CD4-positive, alpha-beta memory T cell (primary cell): ENCODE data around the gene RNF214. TPM values are rescaled to one million over a fixed set of nuclear protein-coding genes. Genes with fewer than 3 reads are reported as not detected.

Experiments
- CTCF ChIA-PET: fragments of 350-600 bp; sonication (Branson Sonifier 250); formaldehyde crosslinking; loops from one replicate; lab custom pipeline; 2021; ENCODE audit warnings: inconsistent platforms; ENCODE audit not compliant: partially characterized antibody; lab: Charles Lee
- POLR2A ChIA-PET: fragments of 350-600 bp; sonication (Branson Sonifier 250); formaldehyde crosslinking; loops from one replicate; lab custom pipeline; 2021; ENCODE audit not compliant: partially characterized antibody; lab: Charles Lee
- DNase-seq, 5 donors: peaks; one replicate each; pipeline versions ENCODE4 v3.0.0 to v3.0.0-alpha.2; 2020 to 2022; ENCODE audit warnings: mixed read lengths in 1 of 5
- H3K27ac ChIP-seq: one replicate; pipeline ENCODE4 v1.7.0; 2013; ENCODE audit warnings: low read depth, low read length
- H3K27me3 ChIP-seq: 2 replicates; pipeline ENCODE4 v1.7.0; 2013; ENCODE audit warnings: mild to moderate bottlenecking, low read length, moderate library complexity; ENCODE audit not compliant: insufficient read depth
- H3K36me3 ChIP-seq: 2 replicates; pipeline ENCODE4 v1.7.0; 2013; ENCODE audit warnings: mild to moderate bottlenecking, low read length, moderate library complexity; ENCODE audit not compliant: insufficient read depth
- H3K4me1 ChIP-seq: 2 replicates; pipeline ENCODE4 v1.7.0; 2013; ENCODE audit warnings: mild to moderate bottlenecking, low read length, moderate library complexity; ENCODE audit not compliant: insufficient read depth
- H3K4me3 ChIP-seq, 2 donors: one replicate each; pipeline ENCODE4 v1.7.0; 2013; ENCODE audit warnings: low read length in 2 of 2, mild to moderate bottlenecking in 1 of 2
- H3K9me3 ChIP-seq, 2 donors: one replicate each; pipeline ENCODE4 v1.7.0; 2013; ENCODE audit warnings: low read length in 2 of 2, control low read depth in 1 of 2; ENCODE audit not compliant: control insufficient read depth in 1 of 2
- H3K27ac Mint-ChIP-seq, 7 donors: one replicate each; pipeline ENCODE4 v1.8.0; 2020 to 2021; ENCODE audit warnings: mixed read lengths in 7 of 7, mild to moderate bottlenecking in 6 of 7, inconsistent platforms in 3 of 7, moderate library complexity in 3 of 7
- H3K27me3 Mint-ChIP-seq, 2 donors: one replicate each; pipeline ENCODE4 v1.8.0; 2020 to 2021; ENCODE audit warnings: mixed read lengths in 2 of 2
- H3K36me3 Mint-ChIP-seq, 2 donors: one replicate each; pipeline ENCODE4 v1.8.0; 2020 to 2021; ENCODE audit warnings: mixed read lengths in 2 of 2, inconsistent platforms in 1 of 2, mild to moderate bottlenecking in 1 of 2
- H3K4me1 Mint-ChIP-seq, 4 donors: one replicate each; pipeline ENCODE4 v1.8.0; 2020 to 2021; ENCODE audit warnings: mixed read lengths in 4 of 4, mild to moderate bottlenecking in 1 of 4
- H3K4me3 Mint-ChIP-seq, 8 donors: one replicate each; pipeline ENCODE4 v1.8.0; 2020 to 2021; ENCODE audit warnings: mixed read lengths in 8 of 8, mild to moderate bottlenecking in 7 of 8, moderate library complexity in 6 of 8, inconsistent platforms in 3 of 8
- H3K9me3 Mint-ChIP-seq, 8 donors: one replicate each; pipeline ENCODE4 v1.8.0; 2020 to 2021; ENCODE audit warnings: mixed read lengths in 8 of 8, mild to moderate bottlenecking in 5 of 8, inconsistent platforms in 3 of 8, moderate library complexity in 1 of 8
- intact Hi-C: fragments of 100-400 bp; cut with micrococcal nuclease; formaldehyde crosslinking; loops from one replicate; pipeline ENCODE4 v1.15.1; 2023
- polyA plus RNA-seq, 2 donors: library from polyadenylated mRNA; unstranded; fragments of 300-500 nt; fragmentation: Illumina TruSeq; gene quantifications; one replicate each; pipeline ENCODE4 v1.2.3, GENCODE V29; 2021
- total RNA-seq, 2 experiments: library from RNA; stranded (reverse); gene quantifications; one replicate each; pipeline ENCODE4 v1.2.3, GENCODE V29; 2021

The RNF214 gene
- total and polyA plus RNA-seq, 4 experiments from 2014 or later: 20.7 to 50.1 (median 43.4) TPM

DNA sequence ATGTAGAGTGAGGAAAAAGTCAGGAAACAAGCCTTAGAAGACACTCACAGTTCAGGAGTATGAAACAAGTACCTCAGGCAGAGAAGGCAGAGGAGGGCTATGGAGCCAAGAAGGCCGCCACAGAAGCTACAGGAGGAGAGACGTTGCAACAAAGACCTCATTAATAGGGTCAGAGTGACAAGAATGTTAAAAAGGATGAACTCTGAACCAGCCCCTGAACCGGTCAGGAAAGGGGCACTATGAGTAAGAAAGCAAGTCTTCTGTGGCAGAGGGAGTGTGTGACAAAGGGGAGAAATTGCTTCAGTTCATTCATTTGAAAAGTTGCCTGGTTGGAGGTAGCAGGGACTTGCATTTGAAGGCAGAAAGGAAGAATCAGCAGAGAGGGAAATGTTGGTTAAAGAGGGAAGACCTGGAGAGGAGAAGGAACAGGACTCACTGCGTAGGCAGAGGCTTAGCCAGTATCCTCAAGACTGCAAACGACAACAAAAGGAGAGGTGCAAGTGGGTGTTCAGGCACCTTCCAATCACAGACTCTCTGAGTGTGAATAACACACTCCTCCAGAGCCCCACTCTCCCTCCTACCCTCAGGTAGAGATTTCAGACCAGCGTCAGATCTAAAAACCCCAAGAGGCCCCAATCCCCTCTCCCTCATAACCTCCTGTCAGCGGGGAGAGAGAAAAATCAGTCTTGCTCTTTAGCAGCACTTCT, 17.9 kb upstream of the RNF214 start:
- CTCF ChIA-PET: interaction anchor here (6.0 kb wide), 1 partner anchor 11 kb away, joined by 30 read pairs; no protein-coding TSS in a partner anchor
- Mint-ChIP-seq H3K36me3 (peaks cover 58 to 80% of the 10 kb centered on the region in 2 donors), H3K27me3 (no peaks in the 10 kb centered on the region), H3K4me1 (peaks cover 0 to 10% (median 7%) of the 10 kb centered on the region in 4 donors), H3K27ac (peak overlapping the region in 6 of 7 donors; percentile 10 to 69 (median 48)), H3K4me3 (no peak overlapping the region), H3K9me3 (no peaks in the 10 kb centered on the region)
- intact Hi-C loops: no loop called here
- DNase-seq: no peak
- no peak overlapping the region for H3K27ac ChIP-seq
- no peaks in the 10 kb centered on the region for H3K4me1 ChIP-seq
- peaks cover 63% of the 10 kb centered on the region for H3K36me3 ChIP-seq
- H3K27me3 ChIP-seq: no peaks in the 10 kb centered on the region
- no peak overlapping the region for H3K4me3 ChIP-seq
- H3K9me3 ChIP-seq: no peaks in the 10 kb centered on the region
- POLR2A ChIA-PET: interaction anchor here (1.3 kb wide), 1 partner anchor 11 kb away, joined by 8 read pairs; no protein-coding TSS in a partner anchor

DNA sequence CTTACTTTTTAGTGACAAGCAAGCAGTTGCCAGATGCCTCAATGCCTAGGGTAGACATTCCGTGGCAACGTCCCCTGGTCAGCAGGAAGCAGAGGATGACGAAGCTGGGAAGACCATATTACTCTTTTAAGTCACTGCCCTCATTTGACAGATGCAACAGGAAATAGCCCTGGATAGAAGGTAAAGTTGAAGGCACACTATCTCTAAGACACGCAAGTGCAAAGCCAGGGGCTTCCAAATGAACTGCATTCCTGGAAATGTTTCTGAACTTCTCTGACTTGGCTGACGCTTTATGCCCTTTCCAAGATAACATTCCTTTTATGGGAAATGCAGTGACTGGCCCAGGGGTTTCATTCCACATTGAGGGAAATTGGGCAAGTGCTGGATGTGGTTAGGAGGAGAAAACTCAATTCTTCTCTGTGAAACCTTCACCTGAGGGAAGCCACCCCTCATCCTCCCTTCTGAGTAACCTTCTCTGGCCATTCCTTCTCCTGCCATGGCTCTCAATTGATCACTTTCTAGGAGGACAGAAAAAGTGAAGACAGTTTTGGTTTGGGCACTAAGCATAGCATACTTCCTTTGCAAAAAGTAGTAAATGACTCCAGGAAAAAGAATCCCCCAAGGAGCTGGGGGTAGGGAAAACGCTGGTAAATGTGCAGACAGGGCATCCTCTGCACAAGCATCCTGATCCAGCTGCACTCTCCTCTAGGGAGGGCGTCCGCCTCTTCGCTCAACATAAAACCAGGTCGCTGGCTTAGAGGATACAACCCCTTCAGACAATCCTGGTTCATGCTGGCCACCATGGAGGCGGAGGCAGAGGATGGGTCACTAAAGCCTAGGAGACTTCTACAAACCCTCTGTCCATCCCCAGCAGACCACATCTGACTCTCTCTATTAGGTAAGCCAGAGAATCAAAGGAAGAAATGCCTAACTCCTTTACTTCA, 15.1 kb upstream of the RNF214 start:
- CTCF ChIA-PET: interaction anchor here (6.0 kb wide), 1 partner anchor 8 kb away, joined by 30 read pairs; no protein-coding TSS in a partner anchor
- no peaks in the 10 kb centered on the region for H3K27me3 ChIP-seq
- POLR2A ChIA-PET: no interaction called here
- H3K27me3 Mint-ChIP-seq: no peaks in the 10 kb centered on the region
- no peak overlapping the region for H3K27ac ChIP-seq
- peak overlapping the region in 5 of 7 donors; percentile 13 to 81 (median 52) for H3K27ac Mint-ChIP-seq
- no peak overlapping the region for H3K4me3 ChIP-seq
- no peaks in the 10 kb centered on the region for H3K4me1 ChIP-seq
- no peak overlapping the region for H3K4me3 Mint-ChIP-seq
- intact Hi-C loops: no loop called here
- H3K36me3 ChIP-seq: peaks cover 85% of the 10 kb centered on the region
- H3K36me3 Mint-ChIP-seq: peaks cover 68 to 81% of the 10 kb centered on the region in 2 donors
- H3K4me1 Mint-ChIP-seq: peaks cover 0 to 7% (median 4%) of the 10 kb centered on the region in 4 donors
- DNase-seq: no peak
- no peaks in the 10 kb centered on the region for H3K9me3 Mint-ChIP-seq
- no peaks in the 10 kb centered on the region for H3K9me3 ChIP-seq

- Mint-ChIP-seq H3K9me3 (no peaks in the 10 kb centered on the region), H3K36me3 (peaks cover 63 to 84% of the 10 kb centered on the region in 2 donors), H3K27me3 (no peaks in the 10 kb centered on the region), H3K4me1 (peaks cover 0 to 7% (median 2%) of the 10 kb centered on the region in 4 donors), H3K4me3 (no peak overlapping the region), H3K27ac (peak overlapping the region in 2 of 7 donors; percentile 9 to 24)
- Histone ChIP-seq H3K36me3 (peaks cover 86% of the 10 kb centered on the region), H3K4me1 (no peaks in the 10 kb centered on the region), H3K9me3 (no peaks in the 10 kb centered on the region), H3K4me3 (no peak overlapping the region), H3K27me3 (no peaks in the 10 kb centered on the region), H3K27ac (no peak overlapping the region)
- ChIA-PET CTCF (interaction anchor here (1.1 to 2.2 kb wide), 2 partner anchors 10 to 12 kb away, joined by 3 to 9 read pairs; no protein-coding TSS in a partner anchor), POLR2A (interaction anchor here (3.9 kb wide), 1 partner anchor 12 kb away, joined by 26 read pairs; the partner anchor contains the start of gene PCSK7)
- no peak for DNase-seq
- intact Hi-C loops: no loop called here
Measured at GRCh38 chr11:117218133-117218915, 14.1 kb upstream of the RNF214 start.

DNA sequence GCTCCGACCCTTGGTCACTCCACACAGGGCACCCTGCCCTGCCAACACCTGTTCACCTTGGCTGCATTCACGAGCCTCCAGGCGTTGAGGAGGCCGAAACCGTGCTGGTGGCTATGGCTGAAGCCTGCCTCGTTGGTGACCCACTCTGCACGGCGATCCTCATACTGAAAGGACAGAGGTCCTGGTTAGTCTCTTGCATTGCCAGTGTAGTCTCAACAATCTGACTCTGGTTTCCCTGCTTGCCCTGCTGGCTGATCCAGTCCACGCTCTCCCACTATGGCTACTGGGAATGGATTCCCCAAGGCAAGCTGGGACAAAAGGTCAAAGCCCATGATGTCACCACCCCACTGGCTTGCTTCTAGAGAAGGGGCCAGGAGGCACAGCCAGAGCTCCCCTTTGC, 13.5 kb upstream of the RNF214 start:
- Histone ChIP-seq H3K4me1 (no peaks in the 10 kb centered on the region), H3K4me3 (no peak overlapping the region), H3K9me3 (no peaks in the 10 kb centered on the region), H3K27me3 (no peaks in the 10 kb centered on the region), H3K27ac (no peak overlapping the region), H3K36me3 (peaks cover 89% of the 10 kb centered on the region)
- POLR2A ChIA-PET: interaction anchor here (0.8 to 3.9 kb wide), 3 partner anchors 12 to 30 kb away, joined by 3 to 26 read pairs (median 3); partner anchors contain the start of gene PCSK7
- H3K4me1 Mint-ChIP-seq: peaks cover 0 to 6% (median 2%) of the 10 kb centered on the region in 4 donors
- no peak for DNase-seq
- CTCF ChIA-PET: interaction anchor here (0.9 to 2.2 kb wide), 3 partner anchors 9 to 35 kb away, joined by 3 to 9 read pairs (median 3); no protein-coding TSS in a partner anchor
- intact Hi-C loops: no loop called here
- H3K9me3 Mint-ChIP-seq: no peaks in the 10 kb centered on the region
- peak overlapping the region in 3 of 7 donors; percentile 12 to 68 (median 36) for H3K27ac Mint-ChIP-seq
- H3K27me3 Mint-ChIP-seq: no peaks in the 10 kb centered on the region
- peaks cover 63 to 87% of the 10 kb centered on the region in 2 donors for H3K36me3 Mint-ChIP-seq
- no peak overlapping the region for H3K4me3 Mint-ChIP-seq

GRCh38 chr11:117219455-117219854, 13.0 kb upstream of the RNF214 start:
- intact Hi-C loops: no loop called here
- no peak overlapping the region for H3K4me3 ChIP-seq
- no peaks in the 10 kb centered on the region for H3K4me1 ChIP-seq
- H3K27me3 ChIP-seq: no peaks in the 10 kb centered on the region
- H3K27me3 Mint-ChIP-seq: no peaks in the 10 kb centered on the region
- ChIA-PET POLR2A (interaction anchor here (0.8 to 3.9 kb wide), 3 partner anchors 11 to 31 kb away, joined by 3 to 26 read pairs (median 3); partner anchors contain the start of gene PCSK7), CTCF (interaction anchor here (0.9 to 2.2 kb wide), 5 partner anchors 9 to 40 kb away, joined by 3 to 9 read pairs (median 4); partner anchors contain the start of gene SIDT2)
- peaks cover 63 to 87% of the 10 kb centered on the region in 2 donors for H3K36me3 Mint-ChIP-seq
- H3K27ac Mint-ChIP-seq: peak overlapping the region in 2 of 7 donors; percentile 68
- no peak overlapping the region for H3K27ac ChIP-seq
- H3K36me3 ChIP-seq: peaks cover 90% of the 10 kb centered on the region
- DNase-seq: no peak
- no peak overlapping the region for H3K4me3 Mint-ChIP-seq
- no peaks in the 10 kb centered on the region for H3K9me3 Mint-ChIP-seq
- peaks cover 0 to 5% (median 3%) of the 10 kb centered on the region in 4 donors for H3K4me1 Mint-ChIP-seq
- H3K9me3 ChIP-seq: no peaks in the 10 kb centered on the region

- CTCF ChIA-PET: interaction anchor here (0.9 to 2.2 kb wide), 4 partner anchors 8 to 41 kb away, joined by 3 to 9 read pairs (median 6); partner anchors contain the start of gene SIDT2
- no peaks in the 10 kb centered on the region for H3K27me3 Mint-ChIP-seq
- Histone ChIP-seq H3K9me3 (no peaks in the 10 kb centered on the region), H3K4me3 (no peak overlapping the region), H3K27me3 (no peaks in the 10 kb centered on the region), H3K4me1 (no peaks in the 10 kb centered on the region), H3K27ac (no peak overlapping the region), H3K36me3 (peaks cover 89% of the 10 kb centered on the region)
- no peak for DNase-seq
- intact Hi-C loops: no loop called here
- H3K9me3 Mint-ChIP-seq: no peaks in the 10 kb centered on the region
- peaks cover 0 to 5% (median 3%) of the 10 kb centered on the region in 4 donors for H3K4me1 Mint-ChIP-seq
- H3K36me3 Mint-ChIP-seq: peaks cover 63 to 87% of the 10 kb centered on the region in 2 donors
- H3K4me3 Mint-ChIP-seq: no peak overlapping the region
- H3K27ac Mint-ChIP-seq: peak overlapping the region in 2 of 7 donors; percentile 44 to 57
- POLR2A ChIA-PET: interaction anchor here (0.8 to 3.9 kb wide), 3 partner anchors 11 to 31 kb away, joined by 3 to 26 read pairs (median 3); partner anchors contain the start of gene PCSK7
Measured at GRCh38 chr11:117219995-117220394, 12.5 kb upstream of the RNF214 start.
